HG03064 (cell line): ENCODE results near the gene CCL24.
"Not testable (repeated sequence)": the region's sequence is repeated elsewhere in the genome, so short reads cannot be mapped to it uniquely, and the experiment has no call there.

ENCODE experiments used
- ATAC-seq: cut with Tn5 transposase; IDR thresholded peaks from one replicate; pipeline ENCODE4 v1.9.1; 2021; ENCODE audit warnings: low read depth; ENCODE audit not compliant: unreplicated experiment

CCL24 gene

DNA sequence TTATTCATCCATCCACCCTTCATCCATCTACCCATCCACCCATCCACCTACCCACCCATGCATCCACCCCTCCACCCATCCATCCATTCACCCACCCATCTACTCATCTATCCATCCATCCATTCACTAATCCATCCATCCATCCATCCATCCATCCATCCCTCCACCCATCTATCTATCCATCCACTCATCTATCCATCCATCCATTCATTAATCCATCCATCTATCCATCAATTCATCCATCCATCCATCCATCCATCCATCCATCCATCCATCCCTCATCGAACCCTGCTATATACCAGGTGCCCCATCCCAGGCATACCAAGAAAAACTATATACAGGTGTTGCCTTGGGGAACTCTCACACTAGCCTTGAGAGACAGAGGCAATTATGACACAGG, 7.1 kb upstream of the CCL24 start:
- no peak for ATAC-seq

DNA sequence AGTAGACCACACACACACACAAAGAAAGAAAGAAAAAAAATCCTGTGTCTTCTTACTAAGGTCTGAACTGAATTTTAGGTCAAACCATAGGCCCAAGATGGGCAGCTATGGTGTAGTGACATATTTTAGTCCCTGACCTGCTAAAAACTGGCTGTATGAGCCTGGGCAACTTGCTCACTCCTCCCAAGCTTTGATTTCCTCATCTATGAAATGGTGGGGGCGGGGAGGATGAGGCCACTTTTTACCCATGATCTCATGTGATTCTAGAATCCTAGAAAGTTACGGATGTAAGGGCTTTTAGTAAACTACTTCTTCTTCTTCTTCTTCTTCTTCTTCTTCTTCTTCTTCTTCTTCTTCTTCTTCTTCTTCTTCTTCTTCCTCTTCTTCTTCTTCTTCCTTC, 6.1 kb upstream of the CCL24 start:
- ATAC-seq, result no peak

DNA sequence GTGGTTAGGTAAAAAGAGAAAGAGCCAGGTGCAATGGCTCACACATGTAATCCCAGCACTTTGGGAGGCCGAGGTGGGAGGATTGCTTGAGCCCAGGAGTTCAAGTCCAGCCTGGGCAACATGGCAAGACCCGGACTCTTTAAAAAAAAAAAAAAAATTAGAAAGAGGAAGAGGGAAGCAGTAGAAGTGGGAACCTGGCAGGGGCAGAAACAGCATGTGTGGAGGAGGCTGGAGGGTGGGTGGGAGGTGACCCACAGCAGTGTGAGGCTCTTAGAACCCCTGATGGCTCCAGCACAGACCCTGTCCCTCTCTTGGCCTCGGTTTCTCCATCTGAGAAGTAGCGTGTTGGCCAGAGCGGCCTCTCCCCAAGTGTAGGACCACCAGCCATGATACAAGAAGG, 4.9 kb upstream of the CCL24 start:
- ATAC-seq, result no peak

DNA sequence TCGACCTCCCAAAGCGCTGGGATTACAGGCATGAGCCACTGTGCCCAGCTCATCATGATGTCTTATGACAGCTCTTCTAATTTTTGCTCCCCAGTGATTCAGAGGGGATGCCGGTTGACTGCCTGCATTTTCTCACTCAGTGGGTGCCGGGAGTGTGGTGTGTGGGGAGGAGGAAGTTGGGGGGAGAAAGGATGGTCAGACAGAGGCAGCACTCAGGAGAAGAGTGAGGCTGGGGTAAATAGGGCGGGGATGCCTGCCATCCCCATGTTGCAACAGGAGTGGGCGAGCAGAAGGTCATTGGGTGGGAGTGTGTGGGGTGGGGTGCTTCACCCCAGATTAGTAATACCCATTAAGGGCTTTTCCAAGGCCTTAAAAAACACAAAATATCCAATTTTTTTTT, 3.5 kb upstream of the CCL24 start:
- no peak for ATAC-seq

DNA sequence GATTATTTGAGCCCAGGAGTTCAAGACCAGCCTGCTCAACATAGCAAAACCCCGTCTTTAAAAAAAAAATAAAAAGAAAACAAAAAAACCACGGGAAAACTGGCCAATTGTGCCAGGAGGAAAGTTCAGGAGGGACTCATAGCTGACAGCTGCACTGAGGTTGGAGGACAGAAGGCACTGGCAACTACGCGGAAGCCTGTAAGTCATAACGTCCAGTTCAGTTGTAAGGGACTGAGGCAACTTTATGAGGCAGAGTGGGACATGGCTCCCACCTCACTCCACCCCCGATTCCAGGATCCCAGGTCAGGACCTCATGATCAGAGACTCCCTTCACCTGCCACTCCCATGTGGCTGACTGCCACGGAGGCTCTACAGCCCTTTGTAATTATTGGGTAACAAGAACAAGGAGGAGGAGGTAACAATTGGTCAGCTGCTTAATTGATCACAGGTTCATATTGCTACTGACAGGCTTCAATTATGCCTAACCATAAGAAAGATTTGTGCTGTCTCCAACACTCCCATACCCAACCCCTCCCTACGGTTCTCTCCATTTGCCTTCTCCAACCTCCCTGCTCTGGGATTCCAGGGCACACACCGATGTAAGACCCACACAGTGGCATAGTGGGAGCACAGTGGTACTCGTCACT, 1.9 kb upstream of the CCL24 start:
- ATAC-seq, result no peak

DNA sequence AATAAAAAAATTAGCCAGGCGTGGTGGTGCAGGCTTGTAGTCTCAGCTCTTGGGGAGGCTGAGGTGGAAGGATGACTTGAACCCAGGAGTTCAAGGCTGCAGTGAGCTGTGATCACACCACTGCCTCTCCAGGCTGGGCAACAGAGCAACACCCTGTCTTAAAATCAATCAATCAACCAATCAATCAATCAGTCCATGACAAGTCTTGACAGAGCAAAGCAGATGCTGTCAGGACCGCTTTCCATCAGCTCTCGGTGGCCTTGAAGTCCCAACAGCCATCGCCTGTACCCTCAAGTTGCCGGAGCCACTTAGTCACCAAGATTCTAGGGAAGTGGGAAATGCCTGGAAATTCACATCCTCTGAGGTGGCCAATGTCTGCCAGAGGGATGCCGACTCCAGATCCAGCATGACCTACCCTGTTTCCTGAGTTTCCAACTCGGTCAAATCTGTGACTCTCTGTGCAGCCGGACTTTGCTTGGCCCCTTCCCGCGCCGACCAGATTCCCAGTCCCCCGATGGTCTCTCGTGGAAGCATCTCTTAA, 871 bp upstream of the CCL24 start:
- ATAC-seq, result no peak

DNA sequence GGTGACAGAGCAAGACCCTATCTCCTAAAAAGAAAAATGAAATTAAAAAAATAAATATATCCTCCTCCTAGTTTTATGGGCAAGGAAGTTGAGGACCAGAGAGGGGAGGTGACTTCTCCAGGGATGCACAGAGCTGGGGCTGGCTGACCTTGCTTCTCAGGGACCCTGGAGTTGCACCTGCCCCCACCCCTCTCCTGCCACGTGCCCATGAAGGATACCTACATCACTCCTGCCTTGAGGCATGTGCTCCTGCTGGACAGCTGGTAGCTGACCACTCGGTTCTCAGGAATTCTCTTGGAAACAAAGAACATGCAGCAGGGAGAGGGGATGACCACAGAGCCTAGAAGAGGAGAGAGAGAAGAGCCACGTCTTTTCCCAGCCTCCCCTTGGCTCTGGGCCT, 522 bp downstream of the CCL24 start:
- ATAC-seq, result no peak

DNA sequence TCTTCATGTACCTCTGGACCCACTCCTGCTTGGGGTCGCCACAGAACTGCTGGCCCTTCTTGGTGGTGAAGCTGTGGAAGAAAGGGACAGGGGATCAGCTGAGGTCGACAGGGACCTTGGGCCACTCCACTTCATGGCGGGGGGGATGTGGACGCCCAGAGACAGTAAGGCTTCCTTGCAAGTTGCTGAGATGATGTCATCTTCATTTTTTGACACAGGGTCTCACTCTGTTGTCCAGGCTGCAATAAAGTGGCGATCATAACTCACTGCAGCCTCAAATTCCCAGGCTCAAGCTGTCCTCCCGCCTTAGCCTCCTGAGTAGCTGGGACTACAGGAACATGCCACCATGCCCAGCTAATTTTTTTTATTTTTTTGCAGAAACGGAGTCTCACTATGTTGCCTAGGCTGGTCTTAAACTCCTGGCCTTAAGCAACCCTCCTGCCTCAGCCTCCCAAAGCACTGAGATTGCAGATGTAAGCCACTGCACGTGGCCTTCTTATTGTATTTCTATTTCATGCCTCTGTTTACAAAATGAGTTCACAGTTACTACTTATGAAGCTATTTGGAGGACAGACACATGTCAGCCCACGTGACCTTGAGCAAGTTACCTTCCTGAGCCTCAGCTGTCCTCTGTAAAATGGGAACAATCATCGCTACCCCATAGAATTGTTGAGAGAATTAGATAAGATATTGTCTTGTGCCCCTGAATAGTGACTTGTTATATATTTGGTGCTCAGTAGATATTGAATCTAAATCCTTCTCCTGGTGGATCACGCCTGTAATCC, 1.5 kb downstream of the CCL24 start:
- ATAC-seq, result no peak

DNA sequence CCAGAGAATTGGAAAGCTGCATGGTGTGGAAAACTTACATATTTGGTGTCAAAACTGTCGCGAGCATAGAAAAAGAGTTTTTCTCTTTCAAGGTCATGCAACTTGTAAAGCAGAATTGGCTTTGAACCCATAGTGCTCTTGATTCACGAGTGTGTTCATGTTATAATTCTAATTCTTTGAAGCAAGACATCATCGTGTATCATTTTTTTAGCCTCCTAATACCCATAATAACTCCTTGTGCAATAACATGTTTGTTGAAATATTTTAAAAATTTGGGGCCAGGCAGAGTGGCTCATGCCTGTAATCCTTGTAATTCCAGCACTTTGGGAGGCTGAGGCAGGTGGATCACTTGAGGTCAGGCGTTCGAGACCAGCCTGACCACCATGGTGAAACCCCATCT, 4.2 kb downstream of the CCL24 start:
- no peak for ATAC-seq

DNA sequence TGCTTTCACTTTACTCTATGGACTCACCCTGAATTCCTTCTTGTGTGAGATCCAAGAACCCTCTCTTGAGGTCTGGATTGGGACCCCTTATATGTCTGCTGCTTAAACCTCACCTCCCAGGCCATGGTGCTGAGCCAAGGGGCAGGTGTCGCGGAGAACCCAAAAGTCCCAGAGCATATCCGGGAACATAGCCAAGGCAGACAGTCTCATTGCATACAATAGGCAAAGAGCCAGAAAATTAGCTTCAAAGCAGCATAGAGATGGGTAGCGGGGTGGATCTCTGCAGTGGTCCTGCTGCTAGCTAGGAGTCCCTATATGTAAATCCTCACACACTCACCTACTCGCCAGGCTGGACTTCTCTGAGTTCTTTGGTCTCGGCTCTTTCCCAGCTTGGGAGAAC, 5.5 kb downstream of the CCL24 start:
- no peak for ATAC-seq

DNA sequence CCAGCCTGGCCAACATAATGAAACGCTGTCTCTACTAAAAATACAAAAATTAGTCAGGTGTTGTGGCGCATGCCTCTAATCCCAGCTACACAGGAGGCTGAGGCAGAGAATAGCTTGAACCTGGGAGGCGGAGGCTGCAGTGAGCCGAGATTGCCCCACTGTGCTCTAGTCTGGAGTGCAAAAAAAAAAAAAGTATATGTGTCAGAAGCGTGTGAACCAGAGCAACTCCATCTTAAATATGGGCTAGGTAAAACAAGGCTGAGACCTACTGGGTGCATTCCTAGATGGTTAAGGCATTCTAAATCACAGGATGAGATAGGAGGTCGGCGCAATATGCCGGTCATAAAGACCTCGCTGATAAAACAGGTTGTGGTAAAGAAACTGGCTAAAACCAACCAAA, 6.2 kb downstream of the CCL24 start:
- ATAC-seq, result no peak

DNA sequence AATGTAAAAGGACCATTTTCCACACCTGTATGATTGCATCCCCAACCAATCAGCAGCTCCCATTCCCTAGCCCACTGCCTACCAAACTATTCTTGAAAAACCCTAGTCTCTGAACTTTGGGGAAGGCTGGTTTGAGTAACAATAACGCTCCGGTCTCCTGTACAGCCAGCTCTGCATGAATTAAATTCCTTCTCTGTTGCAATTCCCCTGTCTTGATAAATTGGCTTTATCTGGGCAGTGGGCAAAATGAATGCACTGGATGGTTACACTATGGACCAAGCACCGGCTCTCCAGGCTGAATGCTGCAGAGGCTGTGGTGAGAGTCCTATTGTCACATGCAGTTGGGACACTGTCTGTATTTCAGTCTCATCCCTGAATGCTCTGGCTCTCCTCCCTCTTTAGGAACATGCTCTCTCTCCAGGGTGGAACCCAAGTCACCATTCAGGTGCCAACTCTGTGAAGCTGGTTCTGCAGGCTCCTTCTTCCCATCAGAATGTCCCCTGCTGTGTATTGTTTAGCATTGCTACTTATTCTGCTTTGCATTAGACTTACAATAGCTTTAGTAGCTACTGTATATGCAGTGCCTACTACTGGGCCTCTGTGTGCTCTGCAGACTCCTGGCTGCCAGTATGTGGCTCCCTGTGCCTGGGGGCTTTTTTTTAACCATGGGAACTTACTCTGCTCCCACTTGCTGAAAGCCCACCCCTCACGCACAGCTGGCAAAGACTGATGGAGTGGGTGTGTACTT, 6.9 kb downstream of the CCL24 start:
- ATAC-seq, result no peak

DNA sequence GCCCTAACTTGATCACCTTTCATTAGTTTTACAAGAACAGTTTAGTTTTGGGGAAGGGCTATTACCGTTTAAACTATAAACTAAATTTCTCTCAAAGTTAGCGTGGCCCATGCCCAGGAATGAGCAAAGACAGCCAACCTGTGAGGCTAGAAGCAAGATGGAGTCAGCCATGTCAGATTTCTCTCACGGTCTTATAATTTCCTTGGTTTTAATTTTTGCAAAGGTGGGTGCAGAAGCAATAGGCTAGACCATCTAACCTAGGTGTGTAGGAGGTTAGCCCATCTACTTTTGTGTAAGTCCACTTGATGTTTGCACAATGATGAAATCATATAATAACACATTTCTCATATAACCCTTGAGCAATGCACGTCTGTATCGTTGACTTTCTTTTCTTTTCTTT, 8.9 kb downstream of the CCL24 start:
- ATAC-seq, result no peak

DNA sequence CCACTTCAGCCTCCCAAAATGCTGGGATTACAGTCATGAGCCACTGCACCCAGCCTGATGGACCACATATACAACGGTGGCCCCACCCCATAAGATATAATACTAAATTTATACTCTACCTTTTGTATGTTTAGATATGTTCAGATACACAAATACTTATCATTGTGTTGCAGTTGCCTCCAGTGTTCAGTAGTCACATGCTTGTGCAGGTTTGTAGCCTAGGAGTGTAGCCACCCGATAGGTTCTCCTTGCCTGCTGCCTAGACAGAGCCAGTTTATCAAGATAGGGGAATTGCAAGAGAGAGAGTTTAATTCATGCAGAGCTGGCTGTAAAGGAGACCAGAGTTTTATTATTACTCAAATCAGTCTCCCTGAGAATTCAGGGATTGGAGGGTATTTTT, 9.6 kb downstream of the CCL24 start:
- no peak for ATAC-seq

DNA sequence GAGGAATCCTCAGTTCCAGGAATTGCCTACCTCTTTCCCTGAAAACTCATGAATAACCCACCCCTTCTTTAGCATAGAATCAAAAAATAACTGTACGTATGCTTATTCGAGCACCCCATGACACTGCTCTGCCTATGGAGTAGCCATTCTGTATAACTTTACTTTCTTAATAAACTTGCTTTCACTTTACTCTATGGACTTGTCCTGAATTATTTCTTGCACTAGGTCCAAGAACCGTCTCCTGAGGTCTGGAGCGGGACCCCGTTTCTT, 11.1 kb downstream of the CCL24 start:
- ATAC-seq, result no peak

DNA sequence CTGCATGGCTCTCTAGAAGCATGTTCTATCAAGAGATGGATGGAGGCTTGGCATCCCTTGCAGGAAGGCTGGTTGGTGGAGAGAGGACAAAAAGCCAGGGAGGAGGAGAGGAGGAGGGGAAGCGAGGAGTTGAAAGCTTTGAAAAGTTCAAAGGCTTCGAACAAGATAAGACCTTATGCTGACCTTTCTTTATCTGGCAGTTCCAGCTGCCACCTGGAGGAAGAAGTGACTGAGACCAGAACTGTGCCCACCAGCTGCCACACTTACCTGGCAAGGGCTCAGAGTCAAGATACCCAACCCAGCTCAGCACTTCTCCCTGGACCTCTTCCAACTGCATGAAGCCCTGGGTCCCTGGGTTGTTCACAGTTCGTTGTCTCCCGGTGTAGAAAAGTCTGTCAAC, 14.8 kb downstream of the CCL24 start:
- no peak for ATAC-seq

DNA sequence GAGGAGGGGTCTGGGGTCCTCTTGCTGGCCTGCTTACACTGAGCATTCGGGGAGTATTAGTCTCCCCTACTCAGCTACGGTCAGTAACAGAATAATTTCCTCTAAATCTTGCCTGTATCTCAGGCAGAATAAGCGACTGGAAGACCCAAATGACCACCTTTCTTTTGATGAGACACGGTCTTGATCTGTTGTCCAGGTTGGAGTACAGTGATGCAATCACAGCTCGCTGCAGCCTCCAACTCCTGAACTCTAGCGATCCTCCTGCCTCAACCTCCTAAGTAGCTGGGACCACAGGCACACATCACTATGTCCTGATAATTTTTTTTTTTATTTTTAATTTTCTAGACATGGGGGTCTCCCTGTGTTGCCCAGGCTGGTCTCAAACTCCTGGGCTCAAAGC, 17.2 kb downstream of the CCL24 start:
- no peak for ATAC-seq

DNA sequence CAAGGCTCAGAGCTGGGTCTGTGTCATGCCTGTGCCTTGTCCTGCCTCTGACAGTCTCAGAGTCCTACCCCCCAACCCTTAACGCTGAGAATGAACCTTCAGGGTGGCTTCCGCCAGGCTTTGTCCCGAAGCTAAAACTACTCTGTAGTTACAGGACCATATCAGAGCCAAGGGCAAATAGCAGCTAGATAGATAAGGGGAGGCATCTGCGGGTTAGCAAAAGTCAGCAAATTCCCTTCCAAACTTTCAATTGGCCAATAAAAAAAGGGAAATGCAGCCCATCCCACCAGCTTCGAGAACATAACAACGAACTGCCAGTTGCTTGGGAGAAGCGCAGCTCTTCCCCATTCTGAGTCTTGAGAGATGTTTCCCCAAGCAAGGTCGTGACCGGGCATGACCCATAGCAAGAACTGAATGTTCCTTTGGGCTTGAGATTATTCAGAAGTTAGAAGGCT, 17.7 kb downstream of the CCL24 start:
- ATAC-seq, result no peak

DNA sequence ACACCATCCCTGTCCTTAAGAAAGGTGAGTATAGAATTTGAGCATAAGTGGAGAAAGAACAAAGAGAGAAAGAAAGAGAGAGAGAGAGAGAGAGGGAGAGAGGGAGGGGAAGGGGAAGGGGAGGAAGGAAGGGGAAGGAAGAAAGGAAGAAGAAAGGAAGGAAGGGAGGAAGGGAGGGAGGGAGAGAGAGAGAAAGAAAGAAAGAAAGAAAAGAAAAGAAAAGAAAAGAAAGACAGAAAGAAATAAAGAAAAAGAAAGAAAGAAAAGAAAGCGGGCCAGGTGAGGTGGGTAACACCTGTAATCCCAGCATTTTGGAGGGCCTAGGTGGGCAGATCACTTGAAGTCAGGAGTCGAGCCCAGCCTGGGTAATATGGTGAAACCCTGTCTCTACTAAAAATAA, 19.9 kb downstream of the CCL24 start:
- ATAC-seq, result no peak

DNA sequence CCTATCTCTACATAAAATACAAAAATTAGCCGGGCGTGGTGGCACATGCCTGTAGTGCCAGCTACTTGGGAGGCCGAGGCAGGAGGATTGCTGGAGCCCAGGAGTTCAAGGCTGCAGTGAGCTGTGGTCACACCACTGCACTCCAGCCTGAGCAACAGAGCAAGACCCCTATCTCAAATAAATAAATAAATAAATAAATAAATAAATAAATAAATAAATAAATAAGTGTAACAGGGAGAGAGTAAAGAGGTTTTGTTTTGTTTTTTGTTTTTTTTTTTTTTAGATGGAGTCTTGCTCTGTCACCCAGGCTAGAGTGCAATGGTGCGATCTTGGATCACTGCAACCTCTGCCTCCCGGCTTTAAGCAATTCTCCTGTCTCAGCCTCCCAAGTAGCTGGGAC, 21.0 kb downstream of the CCL24 start:
- not testable (repeated sequence) for ATAC-seq

DNA sequence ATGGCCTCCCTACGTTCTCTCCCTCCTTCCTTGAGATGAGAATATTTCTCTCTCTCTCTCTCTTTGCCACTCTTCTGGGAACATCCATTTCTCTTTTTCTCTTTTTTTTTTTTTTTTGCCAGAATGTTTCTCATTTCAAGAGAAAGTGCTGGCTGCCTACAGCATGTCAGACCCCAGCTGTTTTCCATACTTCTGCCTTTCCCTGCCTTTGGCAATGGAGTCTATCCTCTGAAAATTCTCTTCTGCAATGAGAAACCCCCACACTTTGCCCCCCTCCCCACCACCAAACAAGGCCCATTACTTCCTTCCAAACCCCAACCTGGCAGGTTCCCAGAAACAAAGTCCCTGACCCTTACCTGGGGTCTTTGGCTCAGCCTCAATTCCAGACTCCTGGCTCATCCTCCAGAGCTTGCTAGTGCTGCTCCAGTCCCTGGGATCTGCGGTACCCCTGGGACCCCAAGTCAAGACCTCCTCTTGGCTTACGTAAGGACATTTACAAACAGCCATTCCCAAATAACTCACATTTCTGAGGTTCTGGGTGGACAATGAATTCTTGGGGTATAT, 24.2 kb downstream of the CCL24 start:
- ATAC-seq, result no peak
